ENCODE data around the gene ALG14. TPM values are rescaled to one million over a fixed set of nuclear protein-coding genes. Genes with fewer than 3 reads are reported as not detected.

Gene ALG14
- polyA plus RNA-seq, 1 of the 3 experiments (the other 2 are of a cell fraction): 2.5 TPM

GRCh38 chr1:94971491-94971924, 101.2 kb downstream of the ALG14 start (continued):
- TF ChIP-seq PBX3 (IDR thresholded peaks at IDR 0.05) (peak; percentile 56; the same call in 1 of the 2 replicates), TEAD4 (IDR thresholded peaks at IDR 0.05; ENCODE audit: borderline replicate concordance, insufficient read depth) (0 out of 2 replicates have a peak, but pooled peaks have one; percentile 42), MEF2A (IDR thresholded peaks at IDR 0.05; ENCODE audit: borderline replicate concordance, low read depth) (no peak), FOXJ3 (CRISPR knock-in tag; IDR thresholded peaks at IDR 0.05) (no peak), MAX (IDR thresholded peaks at IDR 0.05; ENCODE audit: low read depth) (peak; percentile 48; the same call in 1 of the 2 replicates), RXRA (IDR thresholded peaks at IDR 0.05; ENCODE audit: borderline replicate concordance, low read depth) (peak; percentile 95), SMC3 (IDR thresholded peaks at IDR 0.05; ENCODE audit: low read depth, low read length) (no peak), TCF12 (IDR thresholded peaks at IDR 0.05) (peak; percentile 85), ELF1 (IDR thresholded peaks at IDR 0.05) (no peak), POLR2AphosphoS5 (IDR thresholded peaks at IDR 0.05; ENCODE audit: low read depth, low read length) (peak; percentile 25; the same call in 1 of the 2 replicates), NFIC (IDR thresholded peaks at IDR 0.05; ENCODE audit: borderline replicate concordance) (peak; percentile 88)

- no peaks in the 10 kb centered on the region for H3K79me2 ChIP-seq (ENCODE audit: insufficient read depth)
- WGBS (ENCODE audit: low lambda C conversion rate): 51% methylated on average over 2 of the region's 2 CpGs
Measured at GRCh38 chr1:94970783-94971182, 102.0 kb downstream of the ALG14 start.

GRCh38 chr1:94969137-94969536, 103.6 kb downstream of the ALG14 start:
- Histone ChIP-seq H2AFZ (ENCODE audit: low read depth) (no peak overlapping the region), H3K4me1 (ENCODE audit: control insufficient read depth in 1 of 2, insufficient read depth in 2 of 2, low read depth in 1 of 2, low read length in 1 of 2) (peaks cover 14 to 19% of the 10 kb centered on the region in 2 experiments), H4K20me1 (ENCODE audit: insufficient read depth) (no peaks in the 10 kb centered on the region), H3K9me2 (no peaks in the 10 kb centered on the region), H3F3A (replicated peaks; ENCODE audit: insufficient read depth) (peaks cover 18% of the 10 kb centered on the region), H3K9ac (no peak overlapping the region), H3K9me3 (no peaks in the 10 kb centered on the region), H3K4me2 (no peak overlapping the region), H3K27ac (ENCODE audit: low read depth in 2 of 2, low read length in 1 of 2) (no peak overlapping the region), H3K79me2 (ENCODE audit: insufficient read depth) (no peaks in the 10 kb centered on the region), H3K36me3 (replicated peaks in 1 of 2; ENCODE audit: control insufficient read depth in 1 of 2, insufficient read depth in 2 of 2, low read length in 1 of 2) (no peaks in the 10 kb centered on the region), H3K27me3 (ENCODE audit: insufficient read depth) (no peaks in the 10 kb centered on the region), H3K4me3 (ENCODE audit: low read depth in 2 of 2, low read length in 1 of 2) (no peak overlapping the region)
- no peak for DNase-seq
- 99% methylated on average over 6 of the region's 6 CpGs for WGBS (ENCODE audit: low lambda C conversion rate)
- ChIA-PET POLR2A (no interaction called here), CTCF (interaction anchor here (0.9 to 1.1 kb wide), 3 partner anchors 22 to 115 kb away, joined by 3 read pairs; no protein-coding TSS in a partner anchor)
- TF ChIP-seq SMC3 (IDR thresholded peaks at IDR 0.05; ENCODE audit: low read depth, low read length) (no peak), REST (IDR thresholded peaks at IDR 0.05; ENCODE audit: low read depth, low read length) (no peak), POLR2AphosphoS5 (IDR thresholded peaks at IDR 0.05; ENCODE audit: low read depth, low read length) (no peak), FOXJ3 (CRISPR knock-in tag; IDR thresholded peaks at IDR 0.05) (no peak), NRF1 (IDR thresholded peaks at IDR 0.05; ENCODE audit: low read depth, low read length) (no peak), MXI1 (IDR thresholded peaks at IDR 0.05; ENCODE audit: low read depth, low read length) (no peak), RAD21 (IDR thresholded peaks at IDR 0.05; ENCODE audit: low read length) (no peak), PBX3 (IDR thresholded peaks at IDR 0.05) (no peak), FOSL2 (IDR thresholded peaks at IDR 0.05; ENCODE audit: borderline replicate concordance, low read depth) (no peak)

More at GRCh38 chr1:94970783-94971182, 102.0 kb downstream of the ALG14 start:
- Histone ChIP-seq H3K9ac (peak overlapping the region; percentile 30; the same call in 1 of the 2 replicates), H3K36me3 (replicated peaks in 1 of 2; ENCODE audit: control insufficient read depth in 1 of 2, insufficient read depth in 2 of 2, low read length in 1 of 2) (no peaks in the 10 kb centered on the region), H3K4me3 (ENCODE audit: low read depth in 2 of 2, low read length in 1 of 2) (no peak overlapping the region), H2AFZ (ENCODE audit: low read depth) (peak overlapping the region; percentile 58), H3K27me3 (ENCODE audit: insufficient read depth) (no peaks in the 10 kb centered on the region), H3K9me3 (no peaks in the 10 kb centered on the region), H3K9me2 (no peaks in the 10 kb centered on the region), H3K4me2 (peak overlapping the region; percentile 67; the same call in 1 of the 2 replicates), H4K20me1 (ENCODE audit: insufficient read depth) (no peaks in the 10 kb centered on the region), H3F3A (replicated peaks; ENCODE audit: insufficient read depth) (peaks cover 32% of the 10 kb centered on the region), H3K27ac (ENCODE audit: low read depth in 2 of 2, low read length in 1 of 2) (peak overlapping the region; percentile 71 to 76), H3K4me1 (ENCODE audit: control insufficient read depth in 1 of 2, insufficient read depth in 2 of 2, low read depth in 1 of 2, low read length in 1 of 2) (peaks cover 16 to 29% of the 10 kb centered on the region in 2 experiments)
- TF ChIP-seq RXRA (IDR thresholded peaks at IDR 0.05; ENCODE audit: borderline replicate concordance, low read depth) (no peak; the same call in 1 of the 2 replicates), EP300 (IDR thresholded peaks at IDR 0.05; ENCODE audit: borderline replicate concordance in 1 of 2, low read depth in 1 of 2, low read length in 1 of 2) (peak in 1 of 2 experiments; percentile 13; a peak in 1 of 4 replicates), GATA2 (CRISPR knock-in tag; IDR thresholded peaks at IDR 0.05) (peak; percentile 49)
- peak; percentile 55 for DNase-seq
- CTCF ChIA-PET: interaction anchor here (1.1 kb wide), 1 partner anchor 71 kb away, joined by 5 read pairs; no protein-coding TSS in a partner anchor
- POLR2A ChIA-PET: no interaction called here

Data from SK-N-SH (cell line).